NCI-H128 (cell line): Measurements from ENCODE around the gene C3orf18.

Source experiments
- DNase-seq: peaks from one replicate; lab custom pipeline; 2025; ENCODE audit not compliant: unreplicated experiment; lab: John Stamatoyannopoulos, UW

The C3orf18 gene

DNA sequence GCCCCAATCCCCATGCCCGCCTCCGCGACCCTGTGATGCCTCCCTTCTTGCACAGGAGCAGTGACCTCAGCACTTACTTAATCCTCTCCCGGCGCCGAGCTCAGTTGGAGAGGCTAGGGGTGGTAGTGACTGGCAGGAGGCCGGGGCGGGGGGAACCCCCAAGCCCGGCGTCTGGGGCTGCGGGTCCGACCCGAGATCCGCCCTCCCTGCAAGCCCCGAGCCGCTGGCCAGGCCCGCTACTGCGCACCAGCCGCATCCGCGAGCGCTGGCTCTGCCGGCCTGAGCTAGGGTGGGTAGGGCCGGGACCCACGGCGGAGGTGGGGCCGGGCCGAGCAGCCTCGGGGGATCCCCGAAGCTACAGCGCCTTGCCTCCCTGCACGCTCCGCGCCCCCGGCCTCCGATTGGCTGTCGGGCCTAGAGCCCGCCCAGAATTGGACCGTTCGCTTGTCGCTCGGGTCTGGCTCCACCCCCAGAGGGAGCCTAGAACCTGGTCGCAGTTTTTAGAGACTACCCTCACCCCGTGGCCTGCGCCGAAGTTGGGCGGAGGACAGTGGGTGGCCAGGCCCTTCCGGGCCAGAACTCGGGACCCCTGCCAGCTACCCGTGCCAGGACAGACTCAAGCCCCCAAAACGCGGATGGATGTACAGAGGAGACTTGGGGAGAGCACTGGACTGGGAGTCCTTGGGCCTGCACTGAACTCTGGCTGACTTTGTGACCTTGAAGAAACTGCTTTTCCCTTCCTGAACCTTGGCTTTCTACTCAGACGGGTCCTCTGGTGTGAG is at the start of gene C3orf18:
TSS of gene C3orf18 (minus strand) at position 362 of the 782 bp plus-strand sequence. CDS start 2,048 bp downstream, outside the sequence.
- DNase-seq = peak; percentile 79

DNA sequence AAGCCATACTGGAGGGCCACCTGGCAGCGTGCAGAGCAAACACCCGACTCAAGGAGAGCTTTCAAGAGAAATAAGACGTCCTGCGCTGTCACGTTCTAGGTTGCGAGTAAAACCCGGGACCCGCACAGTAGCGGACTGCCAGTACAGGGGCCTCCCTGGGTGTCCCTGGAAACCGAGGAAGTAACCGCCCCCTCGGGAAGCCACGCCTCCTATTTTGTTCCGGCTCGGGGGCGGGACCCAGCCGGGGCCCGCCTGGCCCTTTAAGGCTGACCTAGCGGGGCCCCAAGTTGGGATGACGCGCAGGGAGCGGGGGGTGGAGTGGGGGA is 49.2 kb upstream of the C3orf18 start:
- DNase-seq = peak; percentile 44

DNA sequence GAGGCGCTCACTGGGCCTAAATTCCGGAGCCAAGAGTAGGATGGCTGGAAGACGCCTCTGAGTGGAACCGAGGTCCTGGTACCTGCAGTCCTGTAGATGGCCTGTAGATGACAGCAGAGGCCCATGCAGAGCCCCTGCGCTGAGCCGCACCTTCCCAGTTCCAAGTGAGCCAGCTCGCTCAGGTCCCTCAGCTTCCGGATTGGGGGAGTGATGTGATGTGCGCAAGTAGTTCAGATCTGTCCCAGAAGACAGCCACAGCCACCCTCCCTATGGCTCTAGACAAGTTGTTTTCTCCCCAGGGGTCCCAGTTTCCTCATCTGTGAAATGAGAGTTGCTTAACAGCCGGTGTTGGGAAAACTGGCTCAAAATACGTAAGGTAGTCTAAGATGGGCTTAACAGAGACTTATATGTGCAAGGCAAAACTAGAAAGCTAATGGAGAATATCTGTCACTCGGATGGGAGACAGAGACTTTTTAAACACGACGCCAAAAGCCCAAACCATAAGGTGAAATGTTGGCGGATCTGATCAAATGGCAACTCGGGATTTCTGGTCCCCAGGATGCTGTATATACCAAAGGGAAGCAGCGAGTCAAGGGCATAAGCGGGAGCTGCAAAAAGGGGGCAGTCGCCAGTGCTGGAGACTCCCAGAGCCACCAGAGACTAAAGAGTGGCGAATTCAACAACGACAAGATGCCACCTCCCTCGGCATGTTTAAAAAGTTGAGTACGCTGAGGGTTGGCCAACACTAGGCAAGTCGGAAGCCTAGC is 48.6 kb upstream of the C3orf18 start:
- peak; percentile 74 for DNase-seq

DNA sequence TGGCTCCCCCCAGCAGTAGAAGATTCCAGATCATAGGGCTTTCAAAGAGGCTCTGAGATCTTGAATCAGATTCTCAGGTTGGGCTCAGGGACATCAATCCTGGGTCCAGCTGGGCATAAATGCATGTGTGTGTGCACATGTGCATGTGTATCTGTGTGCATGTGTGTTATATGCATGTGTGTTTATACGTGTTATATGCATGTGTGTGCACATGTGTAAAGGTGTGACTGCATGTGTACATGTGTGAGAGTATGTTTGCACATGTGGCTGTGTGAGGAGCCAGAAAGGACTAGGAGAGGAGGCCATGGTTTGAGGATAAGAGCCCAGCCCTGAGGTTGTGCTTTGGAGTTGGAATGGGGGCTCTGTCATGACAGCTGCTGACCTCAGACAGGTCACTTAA is 47.6 kb upstream of the C3orf18 start:
- no peak for DNase-seq

DNA sequence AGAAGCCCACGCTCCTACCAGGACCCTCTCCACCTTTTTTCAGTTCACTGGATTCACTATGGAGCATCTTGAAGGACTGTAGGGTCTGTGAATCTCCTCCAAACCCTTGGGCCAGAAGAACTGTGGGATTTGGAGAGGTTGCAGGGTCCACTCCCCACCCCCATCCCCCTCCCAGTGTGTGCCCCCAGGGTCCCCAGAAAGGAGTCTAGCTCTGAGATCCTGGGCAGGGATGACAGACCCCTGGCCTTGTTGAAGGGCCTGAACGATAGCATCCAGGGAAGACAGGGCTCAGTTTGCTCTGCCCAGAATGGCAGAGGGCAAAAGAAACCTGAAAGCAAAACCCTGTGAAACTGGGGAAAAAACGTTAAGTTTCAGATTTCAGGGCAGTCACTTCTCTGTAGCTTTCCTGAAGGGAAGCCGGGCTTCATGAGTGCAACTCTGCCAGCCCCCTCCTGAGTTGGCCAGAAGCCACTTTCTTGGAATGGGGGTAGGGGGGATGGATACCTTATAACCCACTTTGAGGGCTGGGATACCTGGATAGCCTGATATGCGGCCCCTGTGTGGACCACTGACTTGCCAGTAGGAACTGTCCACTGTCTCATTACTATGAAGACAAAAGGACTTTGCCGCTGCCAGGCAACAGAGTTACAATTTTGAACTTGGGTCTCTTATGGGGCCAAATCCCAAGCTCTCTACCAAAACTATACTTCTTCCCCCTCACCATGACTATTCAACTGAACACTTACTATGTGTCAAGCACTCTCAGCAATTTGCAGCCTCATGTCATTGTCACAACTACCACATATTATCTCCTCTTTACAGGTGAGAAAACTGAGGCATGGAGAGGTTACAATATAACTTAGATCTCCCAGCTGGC is 45.7 kb upstream of the C3orf18 start:
- no peak for DNase-seq

DNA sequence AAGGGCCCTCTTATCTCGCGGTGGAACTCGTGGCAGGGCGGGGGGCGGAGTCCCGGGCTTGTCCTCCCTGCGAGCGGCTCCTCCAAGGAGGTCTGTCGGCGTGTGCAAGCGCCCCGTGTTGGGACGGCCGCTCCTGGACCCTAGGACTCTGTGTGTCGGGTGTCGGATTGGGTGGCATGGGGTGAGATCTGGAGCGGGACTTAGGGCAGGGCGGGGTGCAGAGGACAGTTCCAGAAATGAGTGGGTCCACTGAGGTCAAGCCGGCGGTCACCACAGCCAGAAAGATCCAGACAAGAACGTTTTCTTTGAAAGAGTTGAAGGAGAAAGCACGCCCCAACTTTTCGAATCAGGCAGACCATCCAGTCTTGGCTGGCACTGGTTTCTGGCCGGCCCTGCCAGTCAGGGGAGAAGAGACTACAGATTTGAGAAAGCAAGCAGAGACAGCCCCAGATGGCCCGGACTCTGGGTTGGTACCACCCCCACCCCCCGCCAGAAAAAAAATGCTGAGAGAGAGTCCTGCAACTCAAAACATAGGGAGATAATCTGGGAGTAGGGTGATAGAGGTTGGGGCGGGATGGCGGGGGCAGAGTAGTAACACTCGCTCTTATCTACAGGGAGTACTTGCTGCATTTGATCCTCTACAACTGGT is 44.8 kb upstream of the C3orf18 start:
- no peak for DNase-seq

DNA sequence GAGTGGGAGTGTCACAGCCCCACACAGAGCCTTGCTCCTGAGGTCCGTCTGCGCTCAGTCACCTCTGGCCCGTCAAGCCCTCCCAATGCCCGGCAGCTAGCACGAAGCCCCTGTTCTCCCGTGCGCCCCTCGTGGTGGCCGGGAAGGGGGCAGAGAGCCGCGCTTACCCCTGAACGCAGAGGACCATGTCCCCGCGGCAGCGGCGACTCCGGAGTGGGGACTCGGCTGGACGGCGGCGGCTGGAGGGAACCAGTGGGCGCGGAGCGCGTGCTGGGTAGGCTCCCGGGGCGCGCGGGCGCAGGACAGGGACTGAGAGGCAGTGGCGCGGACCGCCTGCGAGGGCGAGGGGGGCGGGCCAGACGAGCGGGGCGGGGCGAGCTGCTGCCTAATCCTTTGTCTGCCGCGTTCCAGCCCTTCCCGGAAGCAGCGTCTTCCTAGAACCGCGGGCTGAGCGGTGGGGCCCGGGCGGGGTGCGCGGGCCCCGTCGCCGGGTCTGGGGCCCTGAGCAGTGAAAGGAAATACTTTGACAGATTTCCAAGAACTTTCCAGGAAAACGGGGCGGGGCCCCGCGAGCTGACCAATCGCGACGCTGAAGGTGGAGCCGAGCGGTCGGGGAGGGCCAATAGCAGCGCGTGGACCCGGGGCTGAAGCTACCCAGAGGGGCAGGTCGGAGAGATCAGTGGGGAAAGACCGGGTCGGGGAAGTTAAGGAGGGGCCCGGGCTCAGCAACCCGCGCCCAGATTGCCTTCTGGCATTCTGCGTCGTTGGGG is 44.1 kb upstream of the C3orf18 start, which contains the start of gene CISH:
TSS of gene CISH (minus strand) at position 311 of the 770 bp plus-strand sequence. CDS start at position 187, 124 bp downstream.
- peak; percentile 60 for DNase-seq

DNA sequence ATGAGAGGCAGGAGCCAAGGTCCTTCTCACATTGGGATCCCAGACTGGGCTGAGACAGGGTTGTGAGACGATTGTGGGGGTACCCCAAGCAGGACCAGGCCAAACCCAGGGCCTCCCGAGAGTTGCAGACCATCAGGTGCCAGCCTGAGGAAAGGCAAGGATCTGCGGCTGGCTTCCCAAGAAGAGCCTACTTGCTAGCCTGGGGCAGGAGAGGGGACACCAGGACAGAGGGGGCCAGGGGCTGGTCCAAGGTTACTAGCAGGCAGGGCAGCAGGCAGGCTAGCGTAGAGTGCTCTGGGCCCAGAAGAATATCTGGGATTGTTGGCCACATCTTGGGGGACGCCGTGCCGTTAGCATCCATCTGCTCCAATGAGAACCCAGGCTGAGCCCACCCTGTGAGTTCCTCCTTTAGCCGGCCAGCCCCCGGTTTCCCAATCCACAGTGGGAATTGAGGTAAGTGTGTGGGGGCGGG is 43.5 kb upstream of the C3orf18 start:
- DNase-seq = no peak

DNA sequence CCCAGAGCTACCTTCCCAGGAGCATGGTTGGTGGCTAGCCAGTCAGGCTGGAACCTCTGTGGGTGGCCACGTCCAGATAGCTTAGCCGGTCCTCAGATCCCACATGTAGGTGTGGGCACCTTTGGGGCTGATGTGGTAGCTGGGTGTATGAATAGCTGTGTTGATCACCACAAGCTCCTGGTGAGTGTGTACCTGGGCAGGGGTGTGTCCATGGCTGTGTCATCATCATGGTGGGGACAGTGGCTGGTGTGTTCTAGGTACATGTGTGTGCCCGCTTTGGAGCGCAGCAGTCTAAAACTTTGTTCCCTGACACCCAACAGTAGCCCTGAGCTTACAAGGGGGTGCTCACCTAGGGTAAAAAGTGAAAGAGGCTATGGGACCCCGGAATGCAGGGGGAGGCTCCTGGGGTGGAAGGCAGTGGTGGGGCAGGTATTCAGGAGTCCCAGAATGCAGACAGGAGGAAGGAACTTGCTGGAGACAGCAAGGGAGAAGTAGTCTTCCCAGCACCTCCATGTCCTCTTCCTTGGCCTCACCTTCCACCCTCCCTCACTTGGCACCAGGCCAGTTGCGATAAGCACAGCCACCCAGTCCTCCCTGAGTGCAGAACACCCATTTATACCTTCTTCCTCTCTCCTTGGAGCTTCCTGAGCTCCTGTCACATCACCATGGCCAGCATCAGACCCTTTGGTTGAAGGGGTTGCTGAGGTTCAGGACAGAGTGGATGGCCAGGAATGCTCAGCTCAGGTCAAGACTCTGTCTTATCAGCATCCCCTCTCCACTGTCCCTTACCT is 42.8 kb upstream of the C3orf18 start:
- DNase-seq = no peak

DNA sequence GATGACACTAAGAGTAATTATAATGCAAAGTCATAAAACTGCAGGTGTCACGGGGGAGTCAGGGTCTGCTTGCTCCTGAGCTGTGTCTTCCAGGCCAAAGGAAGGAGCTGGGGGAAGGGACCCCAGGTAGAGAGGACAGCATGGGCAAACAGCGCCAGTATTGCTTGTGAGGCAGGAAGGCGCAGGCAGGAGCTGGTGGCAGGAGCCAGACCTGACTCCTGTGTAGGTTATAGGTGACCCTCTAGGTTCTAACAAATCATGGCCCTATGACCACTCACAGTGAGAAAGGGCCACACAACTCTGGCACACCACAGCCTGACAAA is 42.2 kb upstream of the C3orf18 start:
- DNase-seq = no peak

DNA sequence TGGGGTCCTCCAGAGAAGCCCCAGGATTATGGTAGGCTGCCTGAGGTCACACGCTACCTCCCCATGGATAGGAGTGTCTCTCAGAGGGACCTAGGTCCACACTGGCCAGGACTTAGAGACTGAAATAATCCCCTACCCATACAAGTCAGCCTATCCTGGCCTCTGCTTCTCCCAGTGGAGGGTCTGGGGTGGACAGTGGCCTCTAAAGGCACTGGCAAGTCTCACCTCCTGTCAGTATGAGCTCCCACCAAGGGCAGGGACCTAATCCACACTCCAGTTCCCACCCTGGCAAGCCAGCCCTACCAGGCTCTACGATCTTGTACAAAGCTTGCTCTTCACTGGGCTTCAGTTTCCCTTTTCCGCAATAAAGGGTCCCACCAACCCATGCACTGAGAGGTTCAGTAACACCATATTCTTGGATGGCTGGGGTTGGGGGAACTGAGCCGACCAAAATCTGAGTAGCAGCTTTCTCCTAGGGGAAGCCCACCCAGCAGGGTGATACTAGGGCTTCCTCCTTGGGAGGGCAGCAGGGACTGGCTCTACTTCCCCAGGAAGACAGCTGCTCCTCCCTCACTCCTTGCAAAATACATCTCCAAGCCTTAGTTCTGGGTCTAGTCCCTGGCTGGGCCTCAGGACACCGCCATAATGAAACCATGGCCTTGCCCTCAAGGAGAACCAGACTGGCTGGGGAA is 41.7 kb upstream of the C3orf18 start:
- DNase-seq = no peak

DNA sequence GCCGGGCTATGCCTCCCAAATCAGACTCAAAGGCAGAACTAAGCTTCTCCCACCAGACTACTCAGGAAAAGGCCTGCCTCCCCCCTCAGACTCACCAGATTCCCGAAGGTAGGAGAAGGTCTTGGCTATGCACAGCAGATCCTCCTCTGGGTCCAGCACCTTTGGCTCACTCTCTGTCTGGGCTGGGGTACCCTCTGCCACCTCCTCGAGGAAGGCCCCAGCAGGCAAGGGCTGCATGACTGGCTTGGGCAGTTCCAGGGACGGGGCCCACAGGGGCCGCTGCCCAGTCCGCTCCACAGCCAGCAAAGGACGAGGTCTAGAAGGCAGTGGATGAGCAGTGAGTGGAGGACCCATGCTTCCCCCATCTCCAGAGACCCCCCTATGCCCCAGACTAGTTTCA is 40.7 kb upstream of the C3orf18 start:
- no peak for DNase-seq

DNA sequence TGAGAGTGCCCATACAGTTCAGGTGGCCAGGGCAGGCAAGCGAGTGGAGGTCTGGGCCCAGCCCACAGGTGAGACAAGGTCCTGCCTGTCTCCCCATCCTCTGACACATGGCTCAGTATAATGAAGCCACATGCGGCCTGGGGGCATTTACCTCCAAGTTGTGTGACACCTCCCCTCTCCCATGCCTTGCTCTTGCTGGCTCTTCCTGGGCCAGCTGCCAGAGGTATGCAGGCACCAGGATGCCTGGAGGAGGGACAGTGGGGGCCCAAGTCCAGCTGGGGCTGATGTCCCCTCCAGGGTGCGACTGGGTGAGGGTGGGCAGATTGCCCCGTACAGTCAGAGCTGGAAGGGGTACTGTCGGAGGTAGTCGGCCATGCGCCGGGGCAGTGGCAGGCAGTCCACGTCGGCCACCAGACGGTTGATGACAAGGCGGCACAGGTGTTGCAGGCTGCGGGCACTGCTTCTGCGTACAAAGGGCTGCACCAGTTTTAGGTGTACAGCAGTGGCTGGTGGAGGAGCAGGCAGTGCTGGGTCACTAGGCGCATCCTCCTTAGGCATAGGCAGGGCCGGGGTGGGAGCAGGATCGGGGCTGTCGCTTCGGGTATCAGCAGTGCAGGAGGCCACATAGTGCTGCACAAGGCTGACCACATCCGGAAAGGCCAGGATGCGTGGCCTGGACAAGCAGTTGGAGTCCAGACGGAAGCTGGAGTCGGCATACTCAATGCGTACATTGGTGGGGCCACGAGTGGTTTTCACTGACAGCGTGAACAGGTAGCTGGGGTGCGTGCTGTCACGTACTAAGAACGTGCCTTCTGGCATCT is 39.9 kb upstream of the C3orf18 start:
- DNase-seq = no peak

DNA sequence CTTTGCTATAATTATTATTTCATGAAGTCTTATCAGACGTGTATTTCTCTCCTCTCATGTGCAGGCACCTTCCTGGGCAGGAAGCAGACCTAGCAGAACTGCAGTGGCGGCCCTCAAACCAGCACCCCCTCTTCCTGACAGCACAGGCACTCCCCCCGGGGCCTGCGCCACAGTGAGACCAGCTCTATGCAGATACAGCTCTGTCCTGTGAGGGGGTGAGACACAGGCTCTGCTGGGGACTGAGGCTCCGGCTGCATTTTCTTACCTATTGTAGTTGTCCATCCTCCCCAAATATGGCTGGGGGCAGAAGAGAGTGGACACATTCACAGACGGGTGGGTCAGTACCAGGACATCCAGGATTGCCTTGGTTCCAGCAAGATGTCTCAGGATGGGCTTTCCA is 39.0 kb upstream of the C3orf18 start:
- DNase-seq = no peak

DNA sequence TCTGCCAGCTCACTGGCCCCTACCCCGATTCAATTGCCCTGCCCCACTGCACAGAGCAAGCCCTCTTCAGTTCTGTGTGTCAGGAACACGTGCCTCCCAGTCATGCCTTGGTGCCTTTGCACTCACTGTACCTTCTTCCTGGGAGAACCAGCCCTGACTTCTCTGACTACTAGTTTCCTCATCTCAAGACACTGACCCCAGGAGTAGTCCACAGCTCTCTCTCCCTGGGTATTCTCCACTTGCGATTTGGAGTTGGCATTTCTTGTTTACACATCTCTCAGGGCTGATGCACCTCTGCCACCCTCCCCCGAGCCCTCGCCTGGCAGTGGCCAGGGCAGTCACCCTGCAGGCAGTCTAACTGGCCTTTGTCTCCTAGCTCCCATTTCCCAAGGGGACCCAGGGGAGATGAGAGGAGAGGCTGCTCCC is 38.4 kb upstream of the C3orf18 start:
- no peak for DNase-seq

DNA sequence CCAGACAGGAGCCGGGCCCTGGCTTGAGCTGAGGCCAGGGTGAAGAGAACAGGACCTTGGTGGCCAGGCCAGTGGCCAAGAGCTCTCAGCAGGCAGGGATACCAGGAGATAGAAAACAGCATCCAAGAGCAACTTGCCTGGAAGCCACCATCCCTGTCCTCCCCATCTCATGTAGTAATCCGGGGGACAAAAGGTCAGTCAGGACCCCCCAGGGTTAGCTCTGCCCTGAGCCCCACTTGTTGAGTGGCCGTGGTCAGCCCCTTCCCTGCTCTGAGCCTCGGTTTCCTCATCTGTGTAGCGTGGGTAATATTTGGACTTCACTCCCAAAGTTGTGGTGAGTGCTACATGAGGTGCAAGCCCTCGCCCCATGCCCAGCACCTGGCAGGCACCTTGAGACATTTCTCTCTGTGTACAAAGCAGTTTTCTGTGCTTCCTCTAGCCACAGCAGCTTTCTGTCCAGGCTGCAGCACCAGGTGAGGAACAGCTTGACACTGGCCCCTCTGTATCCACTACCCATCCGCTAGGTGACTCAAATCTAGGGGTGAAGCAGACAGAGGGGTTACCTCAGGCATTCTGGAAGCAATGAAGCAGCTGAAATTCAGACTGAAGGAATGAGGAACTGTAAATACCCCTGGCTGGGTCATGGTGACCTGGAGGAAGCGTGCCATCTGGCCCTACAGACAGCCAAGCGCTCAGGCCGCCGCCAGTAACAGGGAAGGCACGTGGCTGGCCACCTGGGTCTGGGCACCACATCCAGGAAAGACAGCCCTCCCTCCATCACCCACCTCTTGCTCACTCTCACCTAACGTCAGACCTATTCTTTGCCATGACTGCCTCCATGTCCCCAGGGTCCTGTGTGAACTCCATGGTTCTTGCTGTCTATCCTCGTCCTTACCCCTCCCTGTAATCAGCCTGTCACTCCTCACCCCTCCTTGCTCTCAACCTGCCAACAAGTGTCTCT is 37.4 kb upstream of the C3orf18 start:
- DNase-seq = no peak

DNA sequence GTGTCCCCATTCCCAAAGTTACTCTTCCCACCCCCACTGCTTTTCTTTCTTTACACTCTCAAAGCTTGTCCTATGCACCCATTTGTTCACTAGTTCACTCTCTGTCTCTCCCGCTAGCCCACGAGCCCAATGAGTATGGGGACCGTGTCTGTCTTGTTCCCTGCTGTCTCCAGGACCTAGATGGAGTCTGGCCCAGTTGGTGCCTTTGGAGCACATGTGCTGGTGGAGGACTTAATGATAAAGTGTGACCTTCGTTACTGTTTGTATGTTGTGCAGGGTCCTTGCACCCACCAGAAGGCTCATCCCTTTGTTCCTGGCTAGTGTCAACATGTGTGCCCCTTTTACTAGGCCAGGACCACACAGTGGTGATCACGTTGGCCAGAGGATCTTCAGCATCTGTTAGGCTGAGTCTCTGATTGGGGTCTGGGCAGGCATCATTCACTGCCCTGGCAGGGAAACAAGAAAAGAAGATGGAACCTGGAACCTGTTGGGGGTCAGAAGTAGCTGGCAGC is 36.6 kb upstream of the C3orf18 start:
- no peak for DNase-seq
